Astrocyte of the cerebellum (primary cell): ENCODE measurements around the gene ELOVL6.

Source experiments
- DNase-seq: peaks from one replicate; pipeline ENCODE4 v3.0.0-alpha.2; 2011; ENCODE audit warnings: low read depth
- H3K4me3 ChIP-seq: 2 replicates; pipeline ENCODE4 v1.5.1; 2011; ENCODE audit warnings: mild to moderate bottlenecking, low read depth, low read length, moderate library complexity
- CTCF ChIP-seq: IDR thresholded peaks from 2 replicates; pipeline ENCODE4 v1.5.1; 2012; ENCODE audit warnings: low read length, low read depth, moderate library complexity, mild to moderate bottlenecking; ENCODE audit errors: missing control alignments
- in situ Hi-C: cut with HindIII; loops from 2 replicates; pipeline ENCODE4 v1.10.0; 2017; ENCODE audit warnings: low sequenced_read_pairs

The ELOVL6 gene

GRCh38 chr4:110064934-110065333 is 133.5 kb downstream of the ELOVL6 start:
- no peak for TF ChIP-seq CTCF
- DNase-seq: no peak
- in situ Hi-C loops: no loop called here
- H3K4me3 ChIP-seq: no peak overlapping the region

- in situ Hi-C loops: no loop called here
- no peak for DNase-seq
- TF ChIP-seq CTCF: no peak
- H3K4me3 ChIP-seq: no peak overlapping the region
Observed at GRCh38 chr4:110064295-110064694, 134.1 kb downstream of the ELOVL6 start.

GRCh38 chr4:110062166-110062565 is 136.2 kb downstream of the ELOVL6 start:
- H3K4me3 ChIP-seq: no peak overlapping the region
- in situ Hi-C loops: no loop called here
- no peak for DNase-seq
- TF ChIP-seq CTCF: no peak

- in situ Hi-C loops: no loop called here
- TF ChIP-seq CTCF: no peak
- no peak overlapping the region for H3K4me3 ChIP-seq
- DNase-seq: no peak
Observed at GRCh38 chr4:110061076-110061475, 137.3 kb downstream of the ELOVL6 start.

- no peak for DNase-seq
- TF ChIP-seq CTCF: no peak
- in situ Hi-C loops: no loop called here
- no peak overlapping the region for H3K4me3 ChIP-seq
Observed at GRCh38 chr4:110059556-110060191, 138.7 kb downstream of the ELOVL6 start.

GRCh38 chr4:110058677-110059076 is 139.7 kb downstream of the ELOVL6 start:
- no peak for TF ChIP-seq CTCF
- DNase-seq: no peak
- H3K4me3 ChIP-seq: no peak overlapping the region
- in situ Hi-C loops: no loop called here
